ENCODE measurements around the gene YBX3.

DNA sequence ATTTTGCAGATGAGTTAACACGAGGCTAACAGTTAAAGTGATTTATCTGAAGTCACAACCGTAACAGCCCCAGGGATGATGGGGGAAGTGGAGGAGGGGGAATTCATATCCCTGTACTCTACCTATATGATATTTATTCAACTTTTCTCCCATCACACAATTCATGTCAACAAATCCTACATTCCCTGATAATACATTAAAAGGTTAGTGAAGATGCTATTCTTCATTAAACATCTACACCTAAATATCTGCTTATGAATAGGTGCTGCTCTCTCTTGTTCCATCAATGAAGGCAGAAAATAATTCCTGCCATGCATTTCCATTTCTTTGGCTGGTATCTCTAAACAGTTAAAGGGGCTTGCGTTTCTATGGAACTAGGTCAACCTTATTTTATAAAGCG lies 6.8 kb downstream of the YBX3 start:
- TF ChIP-seq, protein P1, sequence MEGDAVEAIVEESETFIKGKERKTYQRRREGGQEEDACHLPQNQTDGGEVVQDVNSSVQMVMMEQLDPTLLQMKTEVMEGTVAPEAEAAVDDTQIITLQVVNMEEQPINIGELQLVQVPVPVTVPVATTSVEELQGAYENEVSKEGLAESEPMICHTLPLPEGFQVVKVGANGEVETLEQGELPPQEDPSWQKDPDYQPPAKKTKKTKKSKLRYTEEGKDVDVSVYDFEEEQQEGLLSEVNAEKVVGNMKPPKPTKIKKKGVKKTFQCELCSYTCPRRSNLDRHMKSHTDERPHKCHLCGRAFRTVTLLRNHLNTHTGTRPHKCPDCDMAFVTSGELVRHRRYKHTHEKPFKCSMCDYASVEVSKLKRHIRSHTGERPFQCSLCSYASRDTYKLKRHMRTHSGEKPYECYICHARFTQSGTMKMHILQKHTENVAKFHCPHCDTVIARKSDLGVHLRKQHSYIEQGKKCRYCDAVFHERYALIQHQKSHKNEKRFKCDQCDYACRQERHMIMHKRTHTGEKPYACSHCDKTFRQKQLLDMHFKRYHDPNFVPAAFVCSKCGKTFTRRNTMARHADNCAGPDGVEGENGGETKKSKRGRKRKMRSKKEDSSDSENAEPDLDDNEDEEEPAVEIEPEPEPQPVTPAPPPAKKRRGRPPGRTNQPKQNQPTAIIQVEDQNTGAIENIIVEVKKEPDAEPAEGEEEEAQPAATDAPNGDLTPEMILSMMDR (conservative IDR thresholded peaks at IDR 0.05; ENCODE audit: low read depth, low read length): no peak
- TF ChIP-seq BHLHE40 (IDR thresholded peaks at IDR 0.05; ENCODE audit: low read depth, low read length): no peak
- no peak for TF ChIP-seq POLR2A (IDR thresholded peaks at IDR 0.05; ENCODE audit: low read depth, low read length)
- no peak for TF ChIP-seq CEBPB (IDR thresholded peaks at IDR 0.05; ENCODE audit: low read depth, low read length)
- no peak for TF ChIP-seq RAD21 (IDR thresholded peaks at IDR 0.05; ENCODE audit: low read length)
- TF ChIP-seq, protein P2, sequence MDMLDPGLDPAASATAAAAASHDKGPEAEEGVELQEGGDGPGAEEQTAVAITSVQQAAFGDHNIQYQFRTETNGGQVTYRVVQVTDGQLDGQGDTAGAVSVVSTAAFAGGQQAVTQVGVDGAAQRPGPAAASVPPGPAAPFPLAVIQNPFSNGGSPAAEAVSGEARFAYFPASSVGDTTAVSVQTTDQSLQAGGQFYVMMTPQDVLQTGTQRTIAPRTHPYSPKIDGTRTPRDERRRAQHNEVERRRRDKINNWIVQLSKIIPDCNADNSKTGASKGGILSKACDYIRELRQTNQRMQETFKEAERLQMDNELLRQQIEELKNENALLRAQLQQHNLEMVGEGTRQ (IDR thresholded peaks at IDR 0.05; ENCODE audit: low read depth, low read length): no peak
- TF ChIP-seq RFX5 (IDR thresholded peaks at IDR 0.05; ENCODE audit: low read depth, low read length): no peak
- TF ChIP-seq MAZ (IDR thresholded peaks at IDR 0.05; ENCODE audit: borderline replicate concordance, low read depth, low read length): no peak
- TF ChIP-seq, protein P3, sequence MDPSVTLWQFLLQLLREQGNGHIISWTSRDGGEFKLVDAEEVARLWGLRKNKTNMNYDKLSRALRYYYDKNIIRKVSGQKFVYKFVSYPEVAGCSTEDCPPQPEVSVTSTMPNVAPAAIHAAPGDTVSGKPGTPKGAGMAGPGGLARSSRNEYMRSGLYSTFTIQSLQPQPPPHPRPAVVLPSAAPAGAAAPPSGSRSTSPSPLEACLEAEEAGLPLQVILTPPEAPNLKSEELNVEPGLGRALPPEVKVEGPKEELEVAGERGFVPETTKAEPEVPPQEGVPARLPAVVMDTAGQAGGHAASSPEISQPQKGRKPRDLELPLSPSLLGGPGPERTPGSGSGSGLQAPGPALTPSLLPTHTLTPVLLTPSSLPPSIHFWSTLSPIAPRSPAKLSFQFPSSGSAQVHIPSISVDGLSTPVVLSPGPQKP (IDR thresholded peaks at IDR 0.05; ENCODE audit: borderline replicate concordance, low read depth, low read length): no peak
- TF ChIP-seq FOS (IDR thresholded peaks at IDR 0.05; ENCODE audit: low read depth, low read length): no peak
- TF ChIP-seq RCOR1 (IDR thresholded peaks at IDR 0.05; ENCODE audit: insufficient replicate concordance, low read length): no peak
- TF ChIP-seq CHD1 (IDR thresholded peaks at IDR 0.05; ENCODE audit: low read depth, low read length): no peak
- no peak for TF ChIP-seq MAFK (IDR thresholded peaks at IDR 0.05; ENCODE audit: low read depth, low read length)
- TF ChIP-seq MXI1 (IDR thresholded peaks at IDR 0.05; ENCODE audit: borderline replicate concordance, low read depth, low read length): no peak

Data from IMR-90 (cell line).